G401.6 (cell line): ENCODE data around the gene DLG1.

ENCODE experiments used
- FAIRE-seq: peaks from 2 replicates; lab custom pipeline; 2012; peaks lifted over from hg19 to GRCh38; lab: Jason Lieb, UNC

The DLG1 gene

DNA sequence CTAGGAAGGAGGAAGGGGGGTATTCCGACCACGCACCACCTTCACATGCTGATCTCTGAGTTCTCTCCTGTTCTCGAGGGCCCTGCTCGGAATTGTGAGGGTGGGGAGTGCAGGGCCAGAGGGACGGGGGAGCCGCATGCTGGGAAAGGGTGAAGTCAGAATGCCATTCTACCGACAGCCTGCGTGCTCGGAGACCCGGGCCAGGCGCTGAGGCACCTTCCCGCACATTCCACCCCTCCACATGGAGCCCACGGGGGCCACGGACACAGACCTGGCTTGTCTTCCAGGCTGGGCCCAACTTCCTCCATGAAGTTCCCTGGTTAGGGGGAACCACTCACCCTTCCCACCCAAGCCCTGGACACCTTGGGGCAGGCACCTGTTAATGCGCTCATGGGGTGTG lies 301.1 kb downstream of the DLG1 start:
- FAIRE-seq = no peak

DNA sequence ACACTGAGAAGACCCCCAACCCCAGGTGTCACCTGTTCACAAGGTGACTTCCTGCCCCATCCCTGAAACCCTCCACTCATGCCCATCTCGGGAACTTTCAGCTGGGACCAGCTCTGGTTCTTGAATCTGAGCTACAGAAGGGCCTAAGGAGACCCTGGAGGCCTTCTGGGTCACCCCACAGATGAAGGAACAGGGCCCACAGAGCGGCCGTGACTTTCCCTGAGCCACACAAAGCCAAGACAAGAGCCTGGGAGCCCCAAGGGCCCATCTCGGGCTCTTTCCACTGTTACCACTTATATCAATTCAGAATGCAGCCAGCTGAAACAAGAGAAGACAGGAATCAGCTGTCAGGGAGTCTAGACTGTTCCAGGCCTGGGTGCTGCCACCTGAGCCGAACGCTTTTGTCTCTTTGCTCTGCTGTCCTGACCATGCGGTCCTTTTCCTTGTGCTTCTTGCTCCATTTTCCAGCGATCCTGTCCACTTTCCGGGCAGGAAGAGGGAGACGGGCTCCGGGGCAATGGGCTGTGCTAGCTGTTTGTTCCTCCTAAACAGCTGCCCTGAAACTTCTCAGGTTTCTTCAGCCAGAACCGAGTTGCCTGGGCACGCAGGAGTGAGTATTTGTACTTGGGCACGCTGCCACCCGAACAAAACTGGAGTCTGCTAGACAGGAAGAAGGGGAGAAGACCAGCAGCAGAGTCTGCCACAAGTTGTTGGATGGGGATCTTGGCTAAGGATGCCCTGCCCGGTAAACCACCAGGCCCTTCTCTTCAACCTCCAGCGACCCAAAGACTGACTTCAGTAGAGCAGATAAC lies 301.8 kb downstream of the DLG1 start:
- FAIRE-seq = no peak

DNA sequence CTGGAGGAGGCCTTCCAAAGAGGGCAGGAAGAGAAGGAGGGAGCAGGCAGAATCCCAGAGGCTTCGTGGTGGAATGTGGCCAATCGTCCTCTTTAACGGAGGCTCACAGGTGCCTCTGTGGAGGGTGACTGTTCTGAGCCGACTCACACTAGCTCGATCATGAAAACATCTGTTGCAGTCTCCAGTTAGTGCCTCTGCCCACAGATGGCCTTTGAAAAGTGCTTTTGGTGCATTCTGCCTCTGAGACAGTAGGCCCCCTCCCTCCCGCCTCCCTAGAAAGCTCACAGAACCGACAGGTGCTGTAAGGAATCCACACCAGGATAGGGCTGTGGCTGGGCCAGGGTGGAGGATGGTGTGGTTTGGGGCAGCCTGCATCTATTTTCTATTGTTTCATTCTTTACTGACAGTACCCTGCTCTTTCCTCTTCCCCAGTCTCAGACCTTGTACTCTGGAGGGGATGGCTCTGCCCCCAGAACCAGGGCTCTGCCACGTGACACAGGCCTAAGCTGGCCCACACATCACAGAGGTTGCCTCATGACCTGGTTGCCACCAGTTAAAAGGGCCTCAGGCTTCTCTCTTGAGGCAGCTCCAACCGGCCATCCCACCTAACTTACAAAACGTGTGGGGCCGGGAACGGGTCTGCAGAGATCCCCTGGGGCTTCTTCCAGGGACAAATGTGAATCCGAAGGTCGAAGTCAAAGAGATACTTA lies 302.6 kb downstream of the DLG1 start:
- no peak for FAIRE-seq

DNA sequence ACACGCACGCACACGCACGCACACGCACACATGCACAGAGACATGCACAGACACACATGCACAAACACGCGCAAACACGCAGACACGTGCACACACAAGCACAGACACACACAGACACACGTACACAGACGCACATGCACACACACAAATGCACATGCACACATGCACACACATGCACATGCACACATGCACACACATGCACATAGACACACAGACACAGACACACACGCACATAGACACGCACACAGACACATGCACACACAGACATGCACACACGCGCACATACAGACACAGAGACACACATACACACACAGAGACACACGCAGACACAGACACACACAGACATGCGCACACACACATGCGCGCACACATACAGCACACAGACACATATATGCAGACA lies 303.4 kb downstream of the DLG1 start:
- FAIRE-seq = no peak

DNA sequence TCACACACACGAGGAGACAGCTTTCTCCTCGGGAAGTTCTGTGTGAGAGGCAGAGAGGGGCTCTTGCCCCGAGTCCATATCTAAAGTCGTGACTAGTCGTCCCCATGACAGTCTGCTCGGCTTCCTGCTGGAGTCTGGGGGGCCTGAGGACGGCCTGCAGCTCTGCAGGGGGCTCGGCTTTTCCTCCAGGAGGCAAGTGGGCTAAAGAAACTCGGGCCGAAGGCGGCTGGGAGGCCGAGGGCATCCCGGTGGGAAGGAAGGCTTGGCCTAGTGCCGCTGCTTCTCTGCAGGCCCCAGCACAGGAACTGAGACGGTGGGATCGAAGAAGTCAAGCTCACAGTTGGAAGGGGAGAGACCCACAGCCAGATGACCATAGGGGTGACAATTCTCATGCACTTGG lies 304.4 kb downstream of the DLG1 start:
- FAIRE-seq = no peak
